Islet precursor cell (in vitro differentiated cells): ENCODE measurements around the gene IQSEC1.

Experiments
- DNase-seq: peaks from one replicate; pipeline ENCODE4 v3.0.0-alpha.2; 2018

IQSEC1 gene

DNA sequence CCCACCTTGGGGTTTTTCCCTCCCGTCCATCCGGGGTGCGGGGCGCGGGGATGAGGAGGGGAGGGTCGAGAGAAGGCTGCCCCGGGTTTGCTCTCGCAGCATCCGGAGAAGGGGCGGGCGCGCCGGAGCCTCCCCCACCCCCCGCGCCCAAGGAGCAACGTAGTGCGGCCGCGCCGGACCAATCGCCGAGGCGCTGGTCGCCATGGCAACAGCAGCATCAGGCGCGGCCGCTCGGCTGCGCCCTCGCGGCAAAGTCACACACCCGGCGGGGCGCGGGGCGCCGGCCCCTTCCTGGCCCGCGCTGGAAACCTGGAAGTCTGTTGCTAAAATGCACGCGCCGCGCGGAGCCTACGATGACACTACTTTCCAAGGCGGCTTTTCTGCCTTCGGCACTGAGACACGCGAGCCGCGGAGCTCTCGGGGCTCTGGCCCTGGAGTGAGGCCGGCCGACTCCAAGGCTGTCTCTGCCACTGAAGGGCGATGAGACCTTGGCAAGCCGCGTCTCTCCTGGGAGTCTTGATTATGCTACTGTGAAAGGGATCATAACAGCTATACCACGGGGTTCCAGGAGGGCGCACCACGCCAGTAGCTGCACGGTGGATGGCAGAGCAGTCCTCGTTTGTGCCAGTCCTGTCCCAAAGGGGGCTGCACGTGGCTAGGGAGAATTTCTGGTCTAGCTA is at the start of gene IQSEC1:
Gene IQSEC1, minus strand, starts transcription at position 104 of the 680 bp plus-strand sequence. CDS start 415 bp downstream, outside the sequence.
- DNase-seq = no peak

DNA sequence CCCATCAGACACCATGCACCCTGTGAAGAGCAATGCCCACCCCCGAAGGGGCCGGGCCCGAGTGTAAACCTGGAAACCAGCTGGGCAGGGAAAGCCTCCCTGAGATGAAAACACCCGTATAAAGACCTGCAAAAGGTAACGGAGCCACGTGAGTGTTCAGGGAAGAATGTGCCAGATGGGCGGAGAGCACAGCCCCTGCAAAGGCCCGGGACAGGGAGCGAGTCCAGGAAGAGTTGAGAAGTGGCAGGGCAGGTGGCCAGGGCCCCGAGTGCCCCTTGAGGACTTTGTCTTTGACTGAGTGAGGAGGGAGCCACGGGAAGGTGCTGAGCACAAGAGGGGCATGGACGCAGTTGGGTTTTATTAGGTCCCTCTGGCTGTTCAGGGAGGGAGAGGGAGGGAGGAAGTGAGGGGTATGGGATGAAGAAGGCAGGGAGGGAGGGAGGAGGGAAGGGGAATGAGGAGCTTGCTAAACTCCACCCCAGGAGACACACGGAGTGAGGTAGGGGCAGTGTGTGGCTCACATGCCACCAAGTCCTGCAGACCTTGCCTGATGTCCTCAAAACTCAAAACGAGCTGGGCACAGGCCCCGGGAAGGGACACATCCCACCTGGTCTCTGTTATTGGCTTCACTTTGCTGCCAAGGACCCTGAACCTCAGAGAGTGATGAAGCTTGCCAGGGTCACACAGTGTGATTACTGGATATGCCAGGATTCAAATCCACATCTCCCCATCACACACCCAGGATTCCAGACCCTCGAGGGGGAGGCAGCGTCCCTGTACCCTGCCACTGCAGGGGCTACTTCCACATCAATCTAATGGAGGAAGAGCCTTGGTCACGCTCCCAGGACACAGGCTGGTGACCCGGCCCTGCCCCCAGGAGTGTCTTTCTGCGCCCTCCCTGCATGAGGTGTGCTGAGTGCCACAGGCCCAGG is 49.1 kb upstream of the IQSEC1 start:
- DNase-seq = peak; percentile 24

DNA sequence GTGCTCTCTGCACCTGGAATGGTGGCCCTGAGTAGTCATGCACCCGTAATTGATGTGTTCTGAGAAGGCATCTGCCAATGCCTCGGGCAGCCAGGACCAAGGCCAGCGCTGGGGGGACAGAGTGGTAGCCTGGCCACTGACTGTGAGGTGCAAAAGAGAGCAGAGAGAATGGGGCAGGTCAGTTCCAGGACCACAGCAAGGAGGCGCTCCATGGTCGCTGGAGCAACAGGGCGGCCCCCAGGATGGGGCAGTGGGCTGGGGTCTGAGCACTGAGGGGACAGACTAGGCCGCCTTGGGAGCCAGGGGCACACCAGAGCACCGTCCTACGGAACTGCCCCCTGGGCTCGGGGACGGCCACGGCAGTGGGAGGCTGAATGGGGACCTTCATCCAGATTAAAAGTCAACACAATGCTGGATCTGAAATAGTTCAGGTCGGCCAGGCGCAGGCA is 48.3 kb upstream of the IQSEC1 start:
- DNase-seq = no peak

DNA sequence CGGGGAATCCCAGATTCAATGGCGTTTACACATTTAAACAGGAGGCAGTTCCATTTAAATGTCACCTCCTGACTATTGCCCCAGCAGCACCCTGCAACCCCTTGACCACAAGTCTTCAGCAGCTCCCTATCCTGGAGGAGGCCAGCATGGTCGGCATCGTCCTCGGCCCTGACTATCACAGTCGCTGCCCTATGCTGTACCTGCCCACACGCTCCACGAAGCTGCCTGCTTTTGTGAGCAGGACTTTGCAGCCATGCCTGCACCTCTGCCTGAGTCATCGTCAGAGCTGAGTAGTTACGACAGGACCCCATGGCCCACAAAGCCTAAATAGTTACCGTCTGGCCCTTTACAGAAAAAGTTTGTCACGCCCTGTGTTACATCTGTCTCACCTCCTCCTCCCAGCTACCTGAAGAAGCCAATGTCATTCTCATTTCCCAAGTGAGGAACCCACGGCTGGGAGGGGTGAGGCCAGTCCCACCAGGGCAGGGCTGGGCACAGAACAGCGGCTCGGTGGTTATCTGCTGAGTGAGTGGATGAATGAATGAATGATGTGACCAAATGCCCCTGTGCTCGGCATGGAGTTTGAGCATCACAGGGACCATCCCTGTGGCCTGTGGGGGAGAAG is 47.8 kb upstream of the IQSEC1 start:
- no peak for DNase-seq

DNA sequence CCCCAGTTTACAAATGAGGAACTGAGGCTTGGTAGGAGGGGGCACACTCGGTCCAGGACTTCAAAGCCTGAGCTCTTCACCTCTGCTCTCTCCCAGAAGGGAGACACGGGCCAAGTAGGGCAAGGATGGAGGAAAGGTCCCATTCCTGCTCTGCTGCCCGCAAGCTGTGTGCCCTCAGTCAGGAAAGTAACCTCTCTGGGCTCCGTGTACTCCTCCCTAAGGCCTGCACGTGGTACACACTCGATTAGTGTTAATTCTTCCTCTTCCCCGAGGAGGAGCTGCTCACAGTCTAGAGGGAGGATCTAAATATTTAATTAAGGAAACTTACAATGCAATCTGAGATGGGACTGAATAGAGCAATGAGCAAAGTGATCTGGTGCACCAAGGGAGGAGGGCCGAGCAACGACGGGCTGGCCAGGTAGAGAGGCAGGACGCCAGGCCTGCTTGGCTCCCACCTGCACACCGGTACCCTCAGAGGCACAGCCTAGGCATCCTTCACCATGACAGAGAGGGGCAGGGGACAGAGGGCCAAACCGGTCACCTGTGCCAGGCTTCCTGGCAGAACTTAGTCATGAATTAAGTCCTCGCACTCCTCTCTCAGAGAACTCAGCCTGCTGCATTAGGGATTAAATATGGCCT is 47.2 kb upstream of the IQSEC1 start:
- no peak for DNase-seq

DNA sequence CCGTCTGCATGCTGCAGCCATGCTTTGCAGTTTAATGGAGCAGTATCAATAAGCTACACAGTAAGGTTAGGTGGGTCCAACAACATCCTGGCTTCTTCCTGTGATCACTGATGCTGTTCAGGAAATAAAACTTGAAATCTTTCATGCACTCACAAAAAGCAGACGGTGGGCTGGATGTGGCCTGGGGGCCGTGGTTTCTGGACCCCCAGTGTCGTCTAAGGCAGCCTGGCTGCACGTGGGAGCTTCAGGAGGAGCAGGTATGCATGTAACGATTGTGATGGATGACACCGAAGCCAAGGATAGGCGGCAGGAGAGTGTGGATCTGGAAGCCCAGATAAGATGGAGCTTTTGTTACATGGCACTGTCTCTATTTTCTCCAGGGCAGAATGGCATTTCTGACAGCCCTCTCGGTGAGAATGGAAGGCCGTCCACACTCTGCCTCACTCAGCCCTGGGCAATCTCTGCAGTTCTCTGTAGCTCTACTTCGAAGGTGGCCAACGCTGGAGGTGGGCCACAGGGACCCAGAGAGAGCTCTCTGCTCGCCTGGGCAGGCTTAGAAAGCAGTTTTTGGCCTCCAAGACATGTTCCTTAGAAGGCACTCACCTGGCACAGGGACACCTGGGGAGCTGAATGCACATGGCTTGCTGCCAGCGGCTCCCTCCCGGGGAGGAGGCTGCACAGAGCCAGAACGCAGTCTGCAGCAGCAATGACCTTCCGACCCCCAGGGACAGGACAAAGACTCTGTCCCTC is 46.4 kb upstream of the IQSEC1 start:
- no peak for DNase-seq

DNA sequence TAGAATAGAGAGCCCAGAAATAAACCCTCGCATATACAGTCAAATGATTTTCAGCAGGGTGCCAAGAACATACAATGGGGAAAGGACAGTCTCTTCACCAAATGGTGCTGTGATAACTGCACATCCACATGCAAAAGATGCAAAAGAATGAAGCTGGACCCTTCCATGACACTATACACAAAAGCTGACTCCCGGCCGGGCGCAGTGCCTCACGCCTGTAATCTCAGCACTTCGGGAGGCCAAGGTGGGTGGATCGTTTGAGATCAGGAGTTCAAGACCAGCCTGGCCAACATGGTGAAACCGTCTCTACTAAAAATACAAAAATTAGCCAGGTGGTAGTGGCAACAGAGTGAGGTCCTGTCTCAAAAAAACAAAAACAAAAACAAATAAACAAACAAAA is 43.2 kb upstream of the IQSEC1 start:
- peak; percentile 7 for DNase-seq

DNA sequence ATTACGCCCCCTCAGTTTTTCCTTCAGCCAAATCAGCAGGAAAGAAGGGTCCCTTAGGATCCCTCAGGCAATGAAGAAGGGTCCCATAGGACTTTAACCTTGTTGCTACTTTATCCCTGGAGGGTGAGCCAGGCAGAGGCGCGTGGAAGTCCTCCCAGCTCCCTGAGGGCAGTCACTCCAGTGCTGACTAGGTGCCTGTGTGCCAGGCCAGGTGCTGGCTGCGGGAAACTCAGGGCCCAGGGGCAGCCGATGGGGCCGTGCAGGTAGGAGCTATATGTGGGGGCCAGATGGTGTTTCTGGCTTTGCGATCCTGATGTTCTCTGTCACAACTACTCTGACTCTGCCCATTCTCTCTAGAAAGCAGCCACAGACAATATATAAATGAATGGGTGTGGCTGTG is 42.8 kb upstream of the IQSEC1 start:
- peak; percentile 26 for DNase-seq

DNA sequence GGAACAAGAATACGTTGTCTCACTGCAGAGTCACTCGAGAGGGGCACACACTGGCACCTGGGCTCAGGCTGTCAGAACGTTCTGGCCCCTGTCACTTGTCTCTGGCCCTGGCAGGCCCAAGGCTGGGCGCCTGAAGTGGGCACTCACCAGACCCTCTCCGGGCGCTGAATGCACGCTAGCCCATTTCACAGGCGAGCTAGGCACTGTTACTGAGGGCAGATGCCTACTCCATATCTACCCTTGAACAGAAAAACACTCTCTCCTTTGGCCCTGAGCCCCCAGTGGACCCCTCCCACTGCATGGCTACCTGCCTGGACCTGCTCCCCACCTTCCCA is 42.3 kb upstream of the IQSEC1 start:
- no peak for DNase-seq

DNA sequence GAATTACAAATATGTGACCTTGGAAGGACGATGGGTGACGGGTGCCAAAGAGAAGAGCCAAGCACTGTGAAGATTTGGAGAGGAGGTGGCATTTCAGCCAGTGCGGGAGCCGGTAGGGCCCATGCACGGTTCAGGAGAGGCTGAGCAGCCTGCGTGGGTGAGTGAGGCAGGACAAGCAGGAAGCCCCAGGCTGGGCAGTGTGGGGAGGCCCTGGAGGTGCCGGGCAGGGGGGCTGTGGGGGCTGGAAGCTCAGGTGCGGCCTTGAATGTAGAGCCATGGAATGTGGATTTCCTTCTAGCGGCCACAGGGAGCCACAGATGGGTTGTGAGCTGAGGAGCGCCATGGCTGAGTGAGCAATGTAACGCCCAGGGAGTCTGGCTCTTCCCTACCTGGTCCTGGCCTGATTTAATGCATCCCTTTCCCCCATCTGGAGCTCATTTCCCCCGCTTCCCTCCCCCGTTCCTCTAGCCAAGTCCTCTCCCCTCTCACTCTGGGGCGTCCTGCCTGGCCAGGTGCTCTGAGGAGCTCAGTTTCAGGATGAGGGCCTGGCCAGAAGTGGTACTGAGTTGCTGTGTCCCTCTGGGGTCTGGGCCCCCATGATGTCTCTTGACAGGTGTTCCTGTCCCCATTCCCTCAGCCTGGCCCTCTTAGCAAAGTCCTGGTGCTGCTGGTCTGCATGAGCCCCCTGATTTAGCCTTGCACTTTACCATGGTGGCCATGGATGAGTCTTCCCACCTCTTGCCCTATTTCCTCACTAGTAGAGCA is 41.8 kb upstream of the IQSEC1 start:
- peak; percentile 51 for DNase-seq

DNA sequence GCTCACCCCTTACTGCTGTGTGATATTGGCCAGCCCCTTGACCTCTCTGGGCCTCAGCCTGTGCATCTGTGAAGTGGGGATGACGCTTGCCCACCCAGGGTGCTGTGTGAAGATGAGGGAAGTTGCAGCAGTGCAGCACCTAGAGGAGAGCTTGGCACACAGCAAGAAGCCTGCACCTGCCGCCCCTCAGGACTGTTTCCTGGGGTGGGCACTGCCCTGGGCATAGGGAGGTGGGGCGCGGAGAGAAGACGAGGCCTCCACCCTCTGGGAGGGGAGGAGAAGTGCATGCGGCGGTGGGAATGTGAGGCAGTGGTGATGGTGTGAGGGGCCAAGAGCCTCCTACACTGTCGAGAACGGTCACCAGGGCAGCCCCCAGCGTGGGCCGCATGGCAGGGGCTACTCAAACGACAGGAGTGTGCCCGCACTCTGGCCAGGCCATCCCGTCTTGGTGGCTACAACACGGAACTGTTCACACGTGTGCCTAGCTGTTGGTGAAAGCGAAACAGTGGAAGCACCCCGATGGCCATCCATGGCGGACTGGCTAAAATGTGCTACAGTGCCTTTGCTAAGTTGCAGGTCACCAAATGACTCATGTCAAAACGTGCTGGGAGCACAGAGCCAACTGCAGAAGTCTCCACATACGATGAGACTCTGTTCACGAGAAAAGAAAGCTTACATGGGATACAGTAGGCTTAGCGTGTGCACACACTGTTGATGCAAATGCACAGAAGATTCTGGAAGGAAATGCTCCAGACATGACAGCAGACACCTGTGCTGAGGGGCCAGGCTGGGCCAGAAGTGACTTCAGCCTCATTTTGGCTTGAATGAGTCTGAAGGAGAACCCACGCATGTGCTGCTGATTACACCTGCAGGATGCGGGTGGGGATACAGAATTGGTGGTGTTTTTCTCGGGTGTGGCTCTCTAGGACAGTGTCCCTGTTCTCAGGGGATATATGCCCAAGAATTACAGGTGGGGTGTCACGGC is 40.4 kb upstream of the IQSEC1 start:
- DNase-seq = peak; percentile 41

DNA sequence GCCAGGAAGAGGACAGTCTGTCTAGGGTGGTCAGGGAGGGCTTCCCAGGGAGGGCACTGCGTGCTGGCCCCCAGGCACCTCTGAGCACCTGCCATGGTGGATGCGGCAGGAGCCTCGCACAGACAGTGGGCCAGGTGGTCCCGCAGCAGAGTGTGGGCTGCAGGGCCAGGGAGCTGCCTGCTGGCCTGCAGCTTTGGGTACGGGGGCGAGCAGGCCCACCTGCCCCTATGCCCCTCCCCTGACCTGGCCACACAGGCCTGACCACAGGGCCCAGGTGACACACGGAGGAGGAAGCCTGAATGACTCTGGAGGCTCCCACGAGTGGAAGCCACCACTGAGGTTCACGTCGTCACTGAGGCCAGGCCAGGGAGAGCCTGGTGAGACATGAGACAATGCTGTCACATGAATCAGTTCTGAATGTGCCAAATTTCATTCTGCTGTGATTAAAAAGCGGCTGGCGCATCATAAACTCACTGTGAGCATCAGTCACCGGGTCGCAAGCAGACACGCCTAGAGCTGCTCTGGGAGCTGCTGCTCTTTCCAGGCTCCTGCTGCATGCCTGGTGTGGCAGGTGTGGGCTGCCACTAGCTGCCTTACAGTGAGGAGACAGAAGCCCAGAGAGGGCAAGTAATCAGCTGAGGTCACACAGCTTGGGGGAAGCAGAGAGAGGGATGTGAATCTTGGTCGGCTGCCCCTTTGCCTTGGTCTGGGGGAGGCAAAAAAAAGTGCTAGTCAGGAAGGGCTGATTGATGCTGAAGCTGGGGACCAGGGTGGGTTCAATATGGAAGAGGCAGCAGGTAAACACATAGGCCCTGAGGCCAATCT is 39.5 kb upstream of the IQSEC1 start:
- DNase-seq = peak; percentile 46

DNA sequence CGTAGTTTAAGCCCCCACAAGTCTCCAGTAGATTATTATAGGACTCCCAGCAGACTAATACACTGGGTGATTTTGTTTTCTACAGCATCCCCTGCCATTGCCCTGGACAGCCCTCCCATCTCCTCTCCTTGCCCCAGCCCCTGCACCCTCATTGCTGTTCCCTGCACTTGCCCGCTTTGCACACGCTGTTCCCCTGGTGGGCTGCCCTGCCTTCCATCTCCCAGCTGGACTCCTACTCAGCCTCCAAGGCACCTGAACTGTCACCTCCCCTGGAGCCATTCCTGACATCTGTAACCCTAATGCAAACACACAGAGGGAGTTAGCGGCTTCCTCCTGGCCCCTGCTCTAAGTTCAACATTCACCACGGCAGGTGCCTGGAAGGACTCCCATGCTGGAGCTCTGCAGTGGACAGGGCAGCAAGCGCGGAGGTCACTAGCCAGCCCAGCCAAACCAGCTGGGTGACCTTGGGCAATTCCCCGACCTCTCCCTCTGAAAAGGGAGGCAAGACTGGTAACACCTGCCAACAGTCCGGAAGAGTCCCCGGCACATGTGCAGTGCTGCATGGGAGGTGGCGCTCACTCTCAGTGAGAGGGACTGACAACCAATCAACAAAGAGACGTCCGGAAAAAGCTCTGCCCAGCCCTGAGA is 38.8 kb upstream of the IQSEC1 start:
- peak; percentile 51 for DNase-seq

DNA sequence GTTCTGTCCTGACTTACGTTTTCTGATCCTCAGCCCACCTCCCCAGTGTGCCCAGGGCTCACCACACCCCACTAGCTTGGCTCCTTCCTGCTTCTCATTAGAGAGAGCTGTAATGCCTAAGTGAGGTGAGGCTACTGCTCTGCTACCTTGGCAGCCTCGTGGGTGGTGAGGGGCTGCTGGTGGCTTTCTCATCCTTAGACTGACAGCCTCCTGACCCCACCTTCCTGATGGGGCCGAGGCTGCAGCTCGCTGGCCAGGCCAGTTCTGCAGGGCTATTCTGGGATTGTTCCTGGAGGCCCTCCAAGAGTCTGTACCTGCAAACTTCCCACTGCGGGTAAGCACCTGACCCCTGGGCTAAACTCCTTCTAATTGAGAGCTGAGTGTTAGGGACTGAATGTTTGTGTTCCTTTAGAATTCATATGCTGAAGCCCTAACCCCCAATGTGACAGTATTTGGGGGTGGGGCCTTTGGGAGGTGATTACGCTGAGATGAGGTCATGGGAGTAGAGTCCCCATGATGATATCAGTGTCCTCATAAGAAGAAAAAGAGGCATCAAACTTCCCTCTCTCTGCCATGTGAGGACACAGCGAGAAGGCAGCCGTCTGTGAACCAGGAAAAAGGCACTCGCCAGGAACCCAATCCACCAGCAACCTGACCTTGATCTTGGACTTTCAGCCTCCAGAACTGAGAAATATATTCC is 38.1 kb upstream of the IQSEC1 start:
- DNase-seq = peak; percentile 76

DNA sequence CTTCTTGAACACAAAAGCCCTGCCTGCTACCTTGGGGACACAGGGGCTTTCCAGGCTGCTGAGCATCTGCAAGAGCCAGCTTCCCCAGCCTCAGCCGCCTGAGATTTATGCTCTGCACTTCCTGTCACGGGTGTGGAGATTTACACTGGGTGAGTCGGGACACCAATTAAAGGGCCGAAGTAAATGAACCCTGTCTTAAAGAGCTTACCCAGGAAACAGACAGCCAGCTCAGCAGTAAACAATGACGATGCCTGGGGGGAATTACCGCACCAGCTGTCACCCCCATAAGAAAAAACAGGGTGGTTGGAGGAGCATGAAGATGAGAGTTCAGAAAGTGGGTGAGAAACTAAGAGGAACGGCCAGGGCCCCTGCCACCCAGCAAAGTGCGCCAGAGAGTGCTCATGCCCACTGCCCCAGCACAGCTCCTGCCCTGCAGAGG is 37.5 kb upstream of the IQSEC1 start:
- DNase-seq = peak; percentile 80

DNA sequence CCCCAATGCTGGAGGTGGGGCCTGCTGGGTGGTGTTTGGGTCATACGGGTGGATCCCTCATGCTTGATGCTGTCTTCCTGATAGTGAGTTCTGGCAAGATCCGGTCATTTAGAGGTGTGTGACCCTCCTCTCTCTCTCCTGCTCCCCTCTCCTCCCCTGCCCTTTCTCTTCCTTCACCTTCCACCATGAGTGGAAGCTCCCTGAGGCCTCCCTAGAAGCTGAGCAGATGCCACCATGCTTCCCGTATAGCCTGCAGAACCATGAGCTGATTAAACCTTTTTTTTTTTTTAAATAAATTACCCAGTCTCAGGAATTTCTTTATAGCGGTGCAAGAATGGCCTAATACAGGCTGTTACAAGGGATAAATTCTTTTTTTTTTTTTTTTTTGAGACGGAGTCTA is 36.3 kb upstream of the IQSEC1 start:
- no peak for DNase-seq

DNA sequence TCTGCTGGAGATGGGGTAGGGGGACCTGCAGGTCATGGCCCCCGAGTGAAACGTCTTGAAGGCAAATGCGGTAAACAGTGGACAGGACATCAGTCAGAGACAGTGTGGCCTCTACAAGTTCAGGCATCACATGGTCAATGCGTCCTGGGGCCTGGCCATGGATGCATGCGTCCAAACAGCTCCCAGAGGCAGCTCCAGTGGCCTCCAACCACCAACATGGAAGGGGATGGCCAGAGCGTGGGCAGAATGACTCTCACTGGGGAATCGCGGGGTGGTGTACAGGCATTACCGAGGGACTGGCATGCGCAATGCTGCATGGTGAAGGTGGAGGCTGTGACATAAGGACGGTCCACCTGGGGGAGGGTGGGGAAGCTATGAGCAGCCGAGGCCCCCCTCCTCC is 35.6 kb upstream of the IQSEC1 start:
- DNase-seq = peak; percentile 34

DNA sequence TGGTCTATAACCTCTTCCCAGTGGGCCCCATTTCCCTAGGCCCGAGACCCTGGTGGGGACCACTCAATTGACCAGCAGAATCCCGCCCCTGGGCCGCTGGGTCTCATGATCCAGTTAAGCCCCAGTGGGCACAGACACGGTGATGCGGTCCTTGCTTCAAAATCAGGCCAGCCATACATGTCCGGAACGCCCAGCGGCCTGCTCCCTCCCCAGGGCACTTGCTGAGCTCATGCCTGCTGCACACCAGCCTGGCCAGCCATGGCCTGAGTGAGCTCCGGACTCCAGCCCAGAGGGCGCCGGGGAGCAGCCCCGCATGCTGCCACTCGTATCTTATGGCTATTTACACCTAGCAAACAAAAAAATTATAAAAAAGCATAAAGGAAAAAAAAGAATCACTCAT is 34.4 kb upstream of the IQSEC1 start:
- peak; percentile 55 for DNase-seq
